COLO668 (cell line): ENCODE data around the gene CSPG4.
"Not testable (repeated sequence)": the region's sequence is repeated elsewhere in the genome, so short reads cannot be mapped to it uniquely, and the experiment has no call there.

Experiments used
- DNase-seq: peaks from one replicate; lab custom pipeline; 2025; ENCODE audit not compliant: unreplicated experiment; lab: John Stamatoyannopoulos, UW

CSPG4 gene

GRCh38 chr15:75712668-75713337 is at the start of gene CSPG4:
TSS of gene CSPG4 (minus strand) at chr15:75712848. CDS start at chr15:75712755, 93 bp downstream.
- peak; percentile 12 for DNase-seq

GRCh38 chr15:75762357-75762718 is 49.7 kb upstream of the CSPG4 start:
- DNase-seq, result not testable (repeated sequence)

GRCh38 chr15:75761446-75762356 is 49.1 kb upstream of the CSPG4 start:
- DNase-seq, result no peak

GRCh38 chr15:75760704-75761435 is 48.2 kb upstream of the CSPG4 start:
- DNase-seq, result no peak

GRCh38 chr15:75760131-75760520 is 47.5 kb upstream of the CSPG4 start:
- not testable (repeated sequence) for DNase-seq

- DNase-seq, result no peak
These were observed 46.9 kb upstream of the CSPG4 start for GRCh38 chr15:75759416-75760130.

GRCh38 chr15:75758071-75758872 is 45.6 kb upstream of the CSPG4 start:
- peak; percentile 75 for DNase-seq

- not testable (repeated sequence) for DNase-seq
These were observed 42.2 kb upstream of the CSPG4 start for GRCh38 chr15:75754871-75755270.

- DNase-seq, result no peak
These were observed 40.5 kb upstream of the CSPG4 start for GRCh38 chr15:75753145-75753544.

GRCh38 chr15:75751891-75752290 is 39.2 kb upstream of the CSPG4 start:
- no peak for DNase-seq

GRCh38 chr15:75751116-75751875 is 38.6 kb upstream of the CSPG4 start:
- DNase-seq, result no peak

GRCh38 chr15:75750261-75751050 is 37.8 kb upstream of the CSPG4 start:
- DNase-seq, result no peak

- no peak for DNase-seq
These were observed 37.2 kb upstream of the CSPG4 start for GRCh38 chr15:75749820-75750219.

GRCh38 chr15:75748882-75749281 is 36.2 kb upstream of the CSPG4 start:
- not testable (repeated sequence) for DNase-seq

GRCh38 chr15:75747121-75747520 is 34.5 kb upstream of the CSPG4 start:
- not testable (repeated sequence) for DNase-seq

GRCh38 chr15:75745305-75745704 is 32.7 kb upstream of the CSPG4 start:
- DNase-seq, result no peak

GRCh38 chr15:75742346-75742745 is 29.7 kb upstream of the CSPG4 start:
- not testable (repeated sequence) for DNase-seq

- DNase-seq, result no peak
These were observed 27.1 kb upstream of the CSPG4 start for GRCh38 chr15:75739791-75740190.
